GM21360 (cell line): ENCODE data around the gene OR6K6.
A peak's percentile ranks its signal among the peaks of the same experiment; 100 is the strongest.

ENCODE experiments used
- ATAC-seq: cut with Tn5 transposase; IDR thresholded peaks from one replicate; pipeline ENCODE4 v1.9.1; 2021; ENCODE audit warnings: mild to moderate bottlenecking, moderate library complexity; ENCODE audit not compliant: unreplicated experiment

Gene OR6K6, protein sequence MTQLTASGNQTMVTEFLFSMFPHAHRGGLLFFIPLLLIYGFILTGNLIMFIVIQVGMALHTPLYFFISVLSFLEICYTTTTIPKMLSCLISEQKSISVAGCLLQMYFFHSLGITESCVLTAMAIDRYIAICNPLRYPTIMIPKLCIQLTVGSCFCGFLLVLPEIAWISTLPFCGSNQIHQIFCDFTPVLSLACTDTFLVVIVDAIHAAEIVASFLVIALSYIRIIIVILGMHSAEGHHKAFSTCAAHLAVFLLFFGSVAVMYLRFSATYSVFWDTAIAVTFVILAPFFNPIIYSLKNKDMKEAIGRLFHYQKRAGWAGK

DNA sequence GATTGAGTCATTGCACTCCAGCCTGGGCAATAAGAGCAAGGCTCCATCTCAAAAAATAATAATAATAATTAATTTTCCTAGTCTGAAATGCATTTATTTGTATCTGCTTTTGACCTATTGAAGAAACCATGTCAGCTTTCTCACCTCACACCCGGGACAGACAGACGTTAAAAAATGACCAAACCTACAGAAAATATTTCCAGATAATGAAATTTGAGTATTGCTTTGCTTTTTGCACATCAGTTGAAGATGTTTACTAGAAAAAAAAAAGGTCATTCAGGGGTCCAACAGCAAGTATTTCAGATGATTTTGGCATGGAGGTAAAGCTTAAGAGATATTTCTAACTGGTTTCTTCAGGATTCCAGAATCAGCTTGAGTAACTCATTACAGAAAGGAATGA, at the start of gene OR6K6:
Gene OR6K6 (plus strand): TSS at position 301 of the 400 bp plus-strand sequence. CDS start 168 bp downstream, outside the sequence.
- ATAC-seq = no peak

DNA sequence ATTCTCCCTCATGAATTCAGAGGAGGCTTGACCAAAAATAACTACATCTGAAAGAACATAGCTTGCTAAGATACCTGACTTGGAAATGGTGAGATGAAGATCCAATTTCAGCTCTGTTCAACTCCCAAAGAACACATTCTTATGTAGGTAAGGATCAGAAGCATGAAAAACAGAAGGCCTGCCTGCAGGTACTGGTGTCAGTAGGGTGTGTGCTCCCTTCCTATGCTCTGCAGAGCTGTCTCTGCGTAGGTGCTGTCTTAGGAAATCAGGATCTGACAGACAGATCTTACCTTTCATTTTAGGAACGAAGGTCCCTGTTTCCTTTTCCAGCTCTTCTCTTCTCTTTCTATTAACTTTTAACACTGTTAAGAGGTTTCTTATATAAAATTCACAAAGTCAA, 48.4 kb upstream of the OR6K6 start:
- no peak for ATAC-seq

DNA sequence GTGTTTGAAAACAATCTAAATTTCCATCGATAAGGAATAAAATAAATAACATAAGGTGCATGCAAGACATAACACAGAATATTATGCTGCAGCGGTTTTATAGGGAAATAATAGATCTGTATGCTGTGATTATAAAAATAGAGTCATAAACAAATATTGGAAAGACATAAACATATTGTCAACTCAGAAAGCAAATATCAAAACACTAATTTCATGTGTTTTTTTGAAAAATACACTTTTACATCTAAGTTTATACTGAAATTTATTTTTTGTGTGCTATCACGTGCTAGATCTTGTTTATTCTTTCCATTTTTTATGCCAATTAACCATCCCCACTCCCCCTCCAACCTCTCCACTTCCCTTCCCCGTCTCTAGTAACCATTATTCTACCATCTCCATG, 43.4 kb upstream of the OR6K6 start:
- ATAC-seq = no peak

DNA sequence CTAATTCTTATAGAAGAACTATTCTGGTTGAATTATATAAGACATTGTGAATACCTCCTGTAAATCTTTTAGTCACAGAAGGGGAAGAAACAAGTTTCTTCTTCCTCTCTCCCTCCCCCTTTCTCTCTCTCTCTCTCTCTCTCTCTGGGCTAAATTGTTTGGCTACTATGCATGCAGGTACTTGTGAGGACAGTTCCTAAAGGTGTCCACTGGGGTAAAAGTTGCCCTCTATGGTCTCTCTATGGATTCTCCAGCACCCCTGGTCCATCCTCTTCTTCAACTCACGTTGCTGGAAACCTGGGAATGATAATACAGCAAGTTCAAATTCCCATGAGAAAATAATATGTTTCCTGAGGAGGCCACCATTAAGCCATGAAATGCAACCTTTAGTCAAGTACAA, 39.8 kb upstream of the OR6K6 start:
- ATAC-seq = no peak

DNA sequence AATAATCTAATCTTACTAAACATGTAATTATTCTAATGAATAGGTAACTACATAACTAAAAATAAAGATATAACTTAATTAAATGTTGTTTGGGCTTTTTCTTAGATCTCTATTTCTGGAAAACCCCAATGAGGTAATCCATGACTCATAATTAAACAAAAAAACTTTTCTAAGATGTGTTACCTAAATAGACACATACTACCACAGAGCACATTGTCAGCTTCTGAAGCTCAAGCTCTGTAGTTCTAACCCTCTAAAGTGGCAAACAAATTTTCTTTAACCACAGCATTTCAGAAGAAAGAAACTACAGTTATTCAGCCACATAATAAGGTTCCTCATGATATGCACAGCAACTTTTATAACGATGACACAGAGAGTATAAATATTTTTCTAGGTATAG, 38.2 kb upstream of the OR6K6 start:
- ATAC-seq = peak; percentile 67

DNA sequence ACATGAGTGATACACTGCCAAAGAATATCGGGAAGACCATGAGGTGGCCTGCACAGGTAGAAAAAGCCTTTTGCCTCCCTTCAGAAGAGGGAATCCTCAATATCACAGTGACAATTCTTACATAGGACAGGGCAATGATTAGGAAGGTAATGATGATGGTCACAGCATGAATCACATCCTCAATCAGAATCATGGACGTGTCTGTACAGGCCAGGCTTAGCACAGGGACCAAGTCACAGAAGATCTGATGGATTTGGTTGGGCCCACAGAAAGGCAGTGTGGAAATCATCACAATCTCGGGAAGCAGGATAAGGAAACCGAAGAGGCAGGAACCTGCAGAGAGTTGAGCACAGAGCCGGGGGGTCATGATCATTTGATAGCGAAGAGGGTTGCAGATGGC, 37.2 kb upstream of the OR6K6 start:
- no peak for ATAC-seq

DNA sequence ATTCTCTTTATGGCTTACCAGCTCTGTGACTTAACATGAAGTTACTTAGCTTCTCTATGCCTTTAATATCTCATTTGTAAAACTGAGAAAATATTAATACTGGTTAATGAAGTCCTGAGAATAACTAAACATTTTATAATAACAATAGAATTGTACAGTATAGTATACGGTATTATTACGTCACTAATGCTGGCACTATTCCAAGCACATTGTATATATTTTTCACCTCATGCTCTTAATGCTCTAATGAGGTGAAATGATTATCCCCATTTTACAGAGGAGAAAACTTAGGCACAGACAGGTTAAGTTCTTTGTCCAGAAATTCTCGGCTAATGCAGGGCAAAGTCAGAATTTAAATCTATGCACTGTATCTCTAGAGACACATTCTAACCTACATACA, 34.9 kb upstream of the OR6K6 start:
- no peak for ATAC-seq

DNA sequence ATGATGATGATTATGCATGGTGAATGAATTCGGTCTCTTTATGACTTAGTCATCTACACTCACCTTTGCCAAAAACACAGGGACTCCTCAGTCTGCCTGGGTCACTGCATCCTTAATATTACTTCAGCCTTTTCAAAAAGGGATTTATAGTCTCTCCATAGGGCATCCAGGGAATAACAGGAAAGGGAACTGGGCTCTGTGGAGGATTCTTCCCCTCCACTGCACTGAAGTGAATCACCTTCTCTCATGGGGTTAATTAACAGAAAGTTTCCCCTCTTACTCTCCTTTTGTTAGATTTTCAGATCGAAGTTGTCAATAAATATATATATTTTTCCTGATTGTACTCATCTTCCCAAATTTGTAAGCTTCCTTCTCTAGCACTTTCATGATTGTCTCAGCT, 33.9 kb upstream of the OR6K6 start, which contains the start of gene OR6K3:
Gene OR6K3 (minus strand): TSS at position 101 of the 400 bp plus-strand sequence. CDS start 2,605 bp downstream, outside the sequence.
- ATAC-seq = no peak

DNA sequence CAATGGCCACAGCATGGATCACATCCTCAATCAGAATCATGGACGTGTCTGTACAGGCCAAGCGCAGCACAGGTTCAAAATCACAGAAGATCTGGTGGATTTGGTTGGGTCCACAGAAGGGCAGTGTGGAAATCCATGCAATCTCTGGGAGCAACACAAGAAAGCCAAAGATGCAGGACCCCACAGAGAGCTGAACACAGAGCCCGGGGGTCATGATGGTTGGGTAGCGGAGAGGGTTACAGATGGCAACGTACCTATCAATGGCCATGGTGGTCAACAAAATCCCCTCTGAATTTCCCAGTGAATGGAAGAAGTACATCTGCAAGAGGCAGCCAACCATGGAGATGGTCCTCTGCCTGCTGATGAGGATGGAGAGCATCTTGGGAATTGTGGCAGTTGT, 30.1 kb upstream of the OR6K6 start:
- no peak for ATAC-seq

DNA sequence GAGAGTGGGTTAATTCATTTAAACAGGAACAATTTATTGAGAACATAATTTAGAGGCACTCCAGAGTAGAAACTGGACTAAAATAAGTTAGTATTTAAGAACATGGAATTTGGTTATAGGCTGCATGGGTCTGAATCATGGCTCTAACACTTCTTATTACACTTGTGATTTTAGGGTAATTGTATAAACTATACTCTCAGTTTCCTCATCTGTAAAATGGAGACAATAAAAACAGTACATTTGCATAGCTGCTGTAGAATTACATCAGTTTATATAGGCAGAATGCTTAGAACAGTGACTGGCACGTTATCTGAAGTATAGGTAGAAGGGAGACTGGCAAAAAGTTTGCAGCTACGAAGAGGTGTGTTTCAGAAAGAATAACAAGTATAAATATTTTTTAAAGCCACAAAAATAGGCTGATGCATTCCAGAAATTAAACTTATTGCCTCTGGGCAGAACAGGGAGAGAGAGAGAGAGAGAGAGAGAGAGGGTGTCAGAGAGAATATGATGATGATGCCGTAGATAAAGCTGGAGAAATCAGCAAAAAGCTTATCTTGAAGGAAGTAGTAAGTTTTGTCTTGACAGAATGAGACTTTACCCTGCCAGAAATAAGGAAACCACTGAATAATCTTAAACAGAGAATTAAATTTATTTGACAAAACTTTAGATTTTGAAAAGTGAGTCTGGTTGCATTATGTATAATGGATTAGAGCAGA, 25.9 kb upstream of the OR6K6 start:
- no peak for ATAC-seq

DNA sequence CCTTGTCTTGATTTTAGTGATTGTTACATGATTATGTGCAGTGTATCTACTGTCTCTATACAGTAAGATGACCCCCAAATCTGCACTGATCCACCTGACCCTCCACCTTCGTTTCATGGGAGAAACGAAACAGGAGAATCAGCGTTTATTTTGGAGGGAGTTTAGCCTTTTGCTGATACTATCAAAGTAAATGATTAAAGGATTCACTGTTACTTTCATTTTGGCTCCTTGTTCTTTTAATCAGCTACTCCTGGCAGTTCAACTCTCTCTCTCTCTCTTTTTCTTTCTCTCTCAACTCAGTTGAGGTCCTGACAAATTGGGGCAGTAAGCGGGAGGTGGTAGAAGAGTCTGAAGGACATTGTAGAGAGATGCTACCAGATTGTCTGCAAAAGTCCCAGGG, 24.1 kb upstream of the OR6K6 start:
- no peak for ATAC-seq

DNA sequence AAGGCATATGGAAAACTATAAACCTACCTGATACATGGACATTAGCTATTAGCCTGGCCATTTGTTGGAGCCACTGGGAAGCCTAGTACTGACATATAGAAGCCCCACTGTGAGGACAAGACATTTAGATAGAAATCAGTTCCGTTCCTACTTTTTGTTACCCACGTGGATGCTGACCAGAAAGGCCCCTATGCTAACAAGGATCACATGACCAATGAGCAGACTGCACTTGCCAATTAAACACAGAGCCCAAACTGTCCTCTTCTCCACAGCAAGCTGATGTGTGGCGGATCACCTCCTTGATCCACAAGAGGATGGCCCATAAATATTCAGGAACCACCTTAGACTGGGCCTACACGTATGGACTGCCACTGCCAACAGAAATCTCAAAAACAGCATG, 22.8 kb upstream of the OR6K6 start:
- ATAC-seq = no peak

DNA sequence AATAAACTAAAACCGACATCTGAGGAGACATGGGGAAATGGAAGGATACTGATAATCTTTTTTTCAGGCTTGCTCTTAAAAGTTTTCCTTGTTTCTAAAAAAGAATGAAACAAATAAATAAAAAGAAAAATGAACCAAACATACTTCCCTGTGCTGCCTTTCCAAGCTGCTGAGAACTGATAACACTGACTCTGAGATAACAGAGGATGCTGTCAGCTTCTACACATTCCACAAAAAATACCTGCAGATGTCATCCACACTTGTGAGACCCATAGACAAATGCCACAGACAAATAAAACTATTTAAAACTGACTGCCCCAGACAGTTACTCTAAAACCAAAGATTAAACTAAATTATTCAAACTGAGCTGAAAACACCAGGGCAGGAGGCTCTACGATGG, 22.0 kb upstream of the OR6K6 start:
- no peak for ATAC-seq

DNA sequence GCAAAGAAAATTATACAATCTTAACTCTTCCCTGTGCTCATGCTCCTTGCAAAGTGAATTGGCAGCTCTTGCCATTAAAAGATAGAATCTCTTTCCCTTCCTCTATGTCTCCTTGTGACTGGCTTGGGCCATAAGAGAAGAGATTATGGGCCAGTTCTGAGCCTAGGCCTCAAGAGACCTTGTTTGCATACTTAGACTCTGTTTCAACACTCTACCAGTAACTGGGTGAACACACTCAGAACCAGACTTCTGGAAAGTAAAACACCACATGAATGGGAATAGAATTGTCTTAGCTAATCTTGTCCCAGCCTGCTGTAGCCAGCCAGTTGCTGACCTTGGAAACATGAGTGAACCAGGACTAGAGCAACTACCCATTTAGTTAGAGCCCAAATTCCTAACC, 18.7 kb upstream of the OR6K6 start:
- ATAC-seq = no peak

DNA sequence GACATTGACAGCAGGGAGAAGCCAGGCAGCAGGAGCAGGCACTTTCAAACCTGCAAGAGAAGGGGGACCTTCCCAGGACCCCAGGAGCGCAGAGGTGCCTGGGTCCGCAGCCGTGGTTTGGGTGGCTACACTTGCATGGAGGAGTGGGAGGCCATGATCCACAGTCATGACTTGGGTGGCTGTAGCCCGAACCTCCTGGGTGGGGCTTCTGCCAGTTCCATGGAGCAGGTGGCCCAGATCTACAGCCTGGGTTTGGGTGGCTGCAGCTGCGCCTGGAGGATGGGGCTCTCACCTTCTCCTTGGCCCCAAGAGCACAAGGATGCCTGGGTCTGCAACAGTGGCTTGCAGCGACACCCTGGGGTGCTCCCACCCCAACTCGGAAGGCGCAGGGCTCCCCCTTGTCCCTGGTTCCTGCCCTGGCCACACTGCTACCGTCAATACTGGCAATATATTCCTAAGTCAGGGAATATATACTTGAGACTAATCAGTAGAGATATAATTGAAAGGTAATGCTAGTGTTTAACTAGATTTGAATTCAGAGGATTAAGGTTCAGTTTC, 2.3 kb upstream of the OR6K6 start:
- ATAC-seq = no peak

DNA sequence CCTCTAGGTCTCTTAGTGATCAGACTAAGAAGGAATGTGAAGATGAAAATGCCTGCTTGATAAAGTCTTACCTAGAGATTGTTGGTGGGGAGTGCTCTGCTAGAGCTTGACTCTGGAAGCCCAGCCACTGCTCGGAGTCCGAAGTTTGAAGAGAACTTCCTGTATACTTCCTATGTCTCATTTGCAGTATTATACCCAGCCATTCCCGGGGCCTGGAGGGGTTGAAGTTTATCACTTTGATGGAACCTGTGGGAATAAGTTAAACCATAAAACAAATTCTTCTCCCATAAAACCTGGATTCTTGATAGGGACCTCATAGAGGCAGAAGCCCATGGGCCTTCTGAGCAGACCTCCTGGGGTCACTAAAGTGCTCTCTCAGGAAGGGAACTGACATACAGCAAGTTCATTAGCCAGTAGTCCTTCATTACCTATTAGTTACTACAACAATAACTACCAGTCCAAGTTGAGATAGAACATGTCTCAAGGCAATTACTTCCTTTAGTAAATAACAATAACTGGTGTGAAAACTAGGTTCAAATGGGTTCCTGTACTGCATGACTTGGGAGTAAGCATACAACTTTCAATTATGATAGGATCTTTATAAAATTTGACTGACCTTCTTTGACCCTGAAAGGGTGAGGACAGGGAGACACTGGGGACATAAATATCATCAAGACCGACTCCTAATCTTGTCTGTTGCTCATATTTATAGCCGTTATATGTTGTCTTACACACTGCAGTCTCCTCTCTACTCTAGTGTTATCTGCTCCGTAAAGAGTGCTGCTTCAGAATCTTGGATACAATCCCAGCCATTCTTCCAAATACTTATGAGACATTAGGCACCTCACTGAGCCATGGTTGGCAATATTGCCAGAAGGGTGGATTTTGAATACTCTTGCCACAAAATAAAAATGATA, 17.7 kb downstream of the OR6K6 start, which contains the start of gene OR6N1:
Gene OR6N1 (minus strand): TSS at position 246 of the 917 bp plus-strand sequence. CDS start 5,513 bp downstream, outside the sequence.
- no peak for ATAC-seq

DNA sequence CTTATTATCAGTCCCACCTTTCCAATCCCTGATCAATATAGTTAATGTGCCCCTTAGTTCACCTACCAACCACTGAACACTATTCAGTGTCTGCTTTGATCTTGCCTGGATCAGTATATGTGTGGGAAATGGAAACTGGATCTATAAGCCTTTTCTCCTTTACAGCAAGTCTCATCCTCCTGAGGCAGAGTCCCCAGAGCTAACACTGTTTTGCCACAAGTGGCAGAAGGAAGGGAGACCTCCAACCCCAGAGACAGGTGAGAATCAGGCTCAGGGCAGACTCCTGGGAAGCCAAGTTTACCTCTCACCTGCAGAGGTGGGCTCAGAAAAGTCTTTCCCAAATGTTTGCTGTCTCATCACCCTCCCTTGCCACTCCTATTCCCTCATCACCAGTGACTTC, 26.6 kb downstream of the OR6K6 start, which contains the start of gene OR6N2:
Gene OR6N2 (minus strand): TSS at position 101 of the 400 bp plus-strand sequence. CDS start 3,569 bp downstream, outside the sequence.
- ATAC-seq = no peak

DNA sequence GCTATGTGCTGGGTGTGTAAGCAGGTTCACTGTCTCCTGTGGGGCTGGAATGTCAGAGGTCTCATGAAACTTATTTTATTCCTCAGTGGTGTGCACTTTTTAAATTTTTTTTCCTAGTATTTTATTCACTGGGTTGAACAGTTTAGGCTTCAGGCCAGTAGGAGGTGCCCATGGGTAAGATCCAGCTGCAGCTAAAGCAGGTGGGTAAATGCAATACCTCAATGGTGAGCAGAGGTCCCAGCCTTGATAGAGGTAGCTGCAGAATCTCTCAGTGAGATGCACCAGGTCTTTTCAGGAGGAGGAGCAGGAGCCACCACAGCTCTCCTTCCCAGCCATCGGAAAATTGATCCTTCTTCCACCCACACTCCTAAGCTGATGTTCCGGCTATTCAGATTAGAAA, 39.1 kb downstream of the OR6K6 start:
- ATAC-seq = no peak

DNA sequence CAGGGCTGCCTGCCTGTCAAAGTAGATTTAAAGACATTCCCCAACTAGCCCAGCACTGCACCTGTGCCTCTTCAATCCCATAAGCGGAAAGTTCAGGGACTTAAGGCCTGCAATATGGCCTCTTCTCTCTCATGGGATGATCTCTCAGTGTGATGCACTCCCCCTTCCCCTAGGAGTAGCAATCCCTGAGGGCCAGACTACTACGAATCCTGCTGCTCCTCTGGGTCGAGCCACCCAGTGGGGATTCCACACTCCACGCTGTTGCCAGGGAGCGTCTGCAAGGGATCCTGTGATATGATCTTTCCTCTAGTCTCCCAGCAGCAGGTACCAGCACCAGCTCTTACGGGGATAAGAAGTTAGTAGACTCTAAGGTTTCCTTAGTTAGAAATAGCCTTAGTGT, 39.7 kb downstream of the OR6K6 start:
- ATAC-seq = no peak

DNA sequence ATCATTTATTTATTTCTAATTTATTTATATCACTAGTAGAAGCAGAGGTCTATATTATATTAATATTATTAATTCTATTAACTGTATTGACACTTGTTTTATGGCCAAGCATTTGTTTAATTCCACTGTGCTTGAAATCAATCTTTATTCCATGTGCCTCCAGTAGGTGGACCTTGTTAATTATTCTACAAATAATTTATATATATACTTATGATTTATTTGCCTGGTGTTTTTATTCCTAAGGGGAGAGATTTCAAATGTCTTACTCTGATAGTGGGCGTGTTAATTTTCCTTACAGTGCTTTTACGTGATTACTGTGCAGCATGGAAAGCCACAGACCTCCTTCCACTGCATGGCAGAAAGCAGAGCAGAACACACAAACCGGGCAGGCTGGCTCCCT, 44.0 kb downstream of the OR6K6 start:
- ATAC-seq = no peak

DNA sequence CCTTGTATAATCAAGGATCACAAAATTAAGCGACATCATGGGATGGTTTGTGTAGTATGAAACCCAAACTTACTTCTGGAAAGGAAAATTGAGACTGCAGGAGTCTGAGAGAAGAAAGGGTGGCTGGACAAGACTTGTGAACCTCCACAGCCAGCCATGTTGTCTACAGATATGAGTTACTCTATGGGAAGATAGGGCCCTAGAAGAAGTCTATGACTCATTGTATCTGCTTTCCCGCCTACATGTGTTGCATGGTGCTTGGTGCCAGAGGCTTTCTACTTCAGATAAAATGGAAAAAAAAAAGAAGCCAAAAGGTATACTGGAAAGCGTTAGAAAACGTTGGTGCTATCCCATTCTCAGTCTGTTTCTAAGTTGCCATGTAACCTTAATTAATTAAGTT, 45.2 kb downstream of the OR6K6 start:
- no peak for ATAC-seq
